IPS DF 6.9 (cell line): ENCODE measurements around the gene EVC.

Experiments
- DNase-seq: peaks from one replicate; pipeline ENCODE4 v3.0.0-alpha.2; 2013; ENCODE audit warnings: low read depth, low spot score
- H3K27ac ChIP-seq: one replicate; pipeline ENCODE4 v1.5.1; 2013; ENCODE audit warnings: low read length, control low read depth
- H3K27me3 ChIP-seq: 2 replicates; pipeline ENCODE4 v1.6.1; 2013; ENCODE audit warnings: mild to moderate bottlenecking, low read length; ENCODE audit not compliant: control insufficient read depth, insufficient read depth
- H3K36me3 ChIP-seq: 2 replicates; pipeline ENCODE4 v1.6.1; 2013; ENCODE audit warnings: low read length; ENCODE audit not compliant: control insufficient read depth, insufficient read depth
- H3K4me1 ChIP-seq: 2 replicates; pipeline ENCODE4 v1.6.1; 2013; ENCODE audit warnings: low read length; ENCODE audit not compliant: control insufficient read depth, insufficient read depth
- H3K4me3 ChIP-seq: 2 replicates; pipeline ENCODE4 v1.5.1; 2013; ENCODE audit warnings: mild to moderate bottlenecking, low read length
- H3K9me3 ChIP-seq: 2 replicates; pipeline ENCODE4 v1.6.1; 2013; ENCODE audit warnings: low read length, inconsistent platforms; ENCODE audit not compliant: control insufficient read depth, insufficient read depth
- WGBS: extraction: QIAGEN DNeasy Blood & Tissue Kit; methylation state at CpG from one replicate; pipeline ENCODE4 v1.1.7; 2013; ENCODE audit warnings: mixed read lengths, missing lambda C conversion rate; ENCODE audit not compliant: insufficient read length, insufficient coverage; 5-methylcytosine and 5-hydroxymethylcytosine counted together

EVC gene

GRCh38 chr4:5797866-5798265 is 86.9 kb downstream of the EVC start:
- Histone ChIP-seq H3K36me3 (no peaks in the 10 kb centered on the region), H3K27me3 (no peaks in the 10 kb centered on the region), H3K4me3 (no peak overlapping the region), H3K27ac (no peak overlapping the region), H3K9me3 (no peaks in the 10 kb centered on the region), H3K4me1 (no peaks in the 10 kb centered on the region)
- no CpG with 5 or more reads among the region's 6 CpGs for WGBS
- no peak for DNase-seq

- no peak for DNase-seq
- Histone ChIP-seq H3K36me3 (no peaks in the 10 kb centered on the region), H3K4me1 (no peaks in the 10 kb centered on the region), H3K9me3 (no peaks in the 10 kb centered on the region), H3K27ac (no peak overlapping the region), H3K4me3 (no peak overlapping the region), H3K27me3 (no peaks in the 10 kb centered on the region)
- no CpG with 5 or more reads among the region's 11 CpGs for WGBS
Observed at GRCh38 chr4:5798462-5798861, 87.5 kb downstream of the EVC start.

GRCh38 chr4:5798946-5799345 is 87.9 kb downstream of the EVC start:
- Histone ChIP-seq H3K27me3 (no peaks in the 10 kb centered on the region), H3K9me3 (no peaks in the 10 kb centered on the region), H3K27ac (no peak overlapping the region), H3K4me3 (no peak overlapping the region), H3K36me3 (no peaks in the 10 kb centered on the region), H3K4me1 (no peaks in the 10 kb centered on the region)
- no peak for DNase-seq
- no CpG with 5 or more reads among the region's 11 CpGs for WGBS

GRCh38 chr4:5799406-5799805 is 88.4 kb downstream of the EVC start:
- no CpG with 5 or more reads among the region's 11 CpGs for WGBS

GRCh38 chr4:5800496-5800895 is 89.5 kb downstream of the EVC start:
- H3K27ac ChIP-seq, result no peak overlapping the region
- H3K4me1 ChIP-seq, result no peaks in the 10 kb centered on the region
- H3K4me3 ChIP-seq, result no peak overlapping the region
- DNase-seq, result no peak
- no peaks in the 10 kb centered on the region for H3K9me3 ChIP-seq
- no peaks in the 10 kb centered on the region for H3K27me3 ChIP-seq
- WGBS, result no CpG with 5 or more reads among the region's 10 CpGs
- 0 out of 2 replicates have a peak, but pooled peaks cover 3% of the 10 kb centered on the region for H3K36me3 ChIP-seq

More at GRCh38 chr4:5799406-5799805, 88.4 kb downstream of the EVC start:
- H3K4me1 ChIP-seq, result no peaks in the 10 kb centered on the region
- no peak for DNase-seq
- no peak overlapping the region for H3K4me3 ChIP-seq
- no peaks in the 10 kb centered on the region for H3K36me3 ChIP-seq
- H3K27me3 ChIP-seq, result no peaks in the 10 kb centered on the region
- no peaks in the 10 kb centered on the region for H3K9me3 ChIP-seq
- H3K27ac ChIP-seq, result no peak overlapping the region

- H3K4me1 ChIP-seq, result no peaks in the 10 kb centered on the region
- no CpG with 5 or more reads among the region's 13 CpGs for WGBS
- no peak overlapping the region for H3K27ac ChIP-seq
- no peaks in the 10 kb centered on the region for H3K27me3 ChIP-seq
- H3K4me3 ChIP-seq, result no peak overlapping the region
- no peaks in the 10 kb centered on the region for H3K9me3 ChIP-seq
- H3K36me3 ChIP-seq, result 0 out of 2 replicates have a peak, but pooled peaks cover 3% of the 10 kb centered on the region
- DNase-seq, result no peak
Observed at GRCh38 chr4:5801696-5802095, 90.7 kb downstream of the EVC start.

- no peak for DNase-seq
- H3K9me3 ChIP-seq, result no peaks in the 10 kb centered on the region
- no peak overlapping the region for H3K4me3 ChIP-seq
- no CpG with 5 or more reads among the region's 12 CpGs for WGBS
- 0 out of 2 replicates have a peak, but pooled peaks cover 3% of the 10 kb centered on the region for H3K36me3 ChIP-seq
- no peaks in the 10 kb centered on the region for H3K4me1 ChIP-seq
- no peak overlapping the region for H3K27ac ChIP-seq
- H3K27me3 ChIP-seq, result no peaks in the 10 kb centered on the region
Observed at GRCh38 chr4:5802565-5802964, 91.6 kb downstream of the EVC start.

GRCh38 chr4:5804656-5805055 is 93.7 kb downstream of the EVC start:
- WGBS, result no CpG with 5 or more reads among the region's 14 CpGs
- no peak overlapping the region for H3K27ac ChIP-seq
- no peak overlapping the region for H3K4me3 ChIP-seq
- no peak for DNase-seq
- H3K9me3 ChIP-seq, result no peaks in the 10 kb centered on the region
- no peaks in the 10 kb centered on the region for H3K27me3 ChIP-seq
- H3K36me3 ChIP-seq, result 0 out of 2 replicates have a peak, but pooled peaks cover 8% of the 10 kb centered on the region
- H3K4me1 ChIP-seq, result no peaks in the 10 kb centered on the region

GRCh38 chr4:5805270-5805669 is 94.3 kb downstream of the EVC start:
- Histone ChIP-seq H3K27me3 (no peaks in the 10 kb centered on the region), H3K4me3 (no peak overlapping the region), H3K36me3 (0 out of 2 replicates have a peak, but pooled peaks cover 8% of the 10 kb centered on the region), H3K27ac (no peak overlapping the region), H3K4me1 (no peaks in the 10 kb centered on the region), H3K9me3 (no peaks in the 10 kb centered on the region)
- no peak for DNase-seq
- no CpG with 5 or more reads among the region's 11 CpGs for WGBS

GRCh38 chr4:5808081-5808741 is 97.2 kb downstream of the EVC start:
- 0 out of 2 replicates have a peak, but pooled peaks cover 8% of the 10 kb centered on the region for H3K36me3 ChIP-seq

GRCh38 chr4:5809216-5809776 is 98.3 kb downstream of the EVC start:
- no peaks in the 10 kb centered on the region for H3K4me1 ChIP-seq
- WGBS, result no CpG with 5 or more reads among the region's 12 CpGs
- DNase-seq, result no peak
- H3K36me3 ChIP-seq, result 0 out of 2 replicates have a peak, but pooled peaks cover 8% of the 10 kb centered on the region
- no peaks in the 10 kb centered on the region for H3K27me3 ChIP-seq
- H3K4me3 ChIP-seq, result no peak overlapping the region
- H3K27ac ChIP-seq, result no peak overlapping the region
- H3K9me3 ChIP-seq, result no peaks in the 10 kb centered on the region

More at GRCh38 chr4:5808081-5808741, 97.2 kb downstream of the EVC start:
- Histone ChIP-seq H3K27ac (no peak overlapping the region), H3K27me3 (no peaks in the 10 kb centered on the region), H3K9me3 (no peaks in the 10 kb centered on the region), H3K4me1 (no peaks in the 10 kb centered on the region), H3K4me3 (no peak overlapping the region)
- no peak for DNase-seq
- WGBS, result no CpG with 5 or more reads among the region's 10 CpGs
